NCI-H82 treated with DMSO at 0.1 percent for 48 hours (cell line): ENCODE results near the gene TECR.
"Not testable (repeated sequence)": the region's sequence is repeated elsewhere in the genome, so short reads cannot be mapped to it uniquely, and the experiment has no call there.

Experiments
- DNase-seq: peaks from one replicate; lab custom pipeline; 2025; ENCODE audit not compliant: unreplicated experiment; lab: John Stamatoyannopoulos, UW

TECR gene

DNA sequence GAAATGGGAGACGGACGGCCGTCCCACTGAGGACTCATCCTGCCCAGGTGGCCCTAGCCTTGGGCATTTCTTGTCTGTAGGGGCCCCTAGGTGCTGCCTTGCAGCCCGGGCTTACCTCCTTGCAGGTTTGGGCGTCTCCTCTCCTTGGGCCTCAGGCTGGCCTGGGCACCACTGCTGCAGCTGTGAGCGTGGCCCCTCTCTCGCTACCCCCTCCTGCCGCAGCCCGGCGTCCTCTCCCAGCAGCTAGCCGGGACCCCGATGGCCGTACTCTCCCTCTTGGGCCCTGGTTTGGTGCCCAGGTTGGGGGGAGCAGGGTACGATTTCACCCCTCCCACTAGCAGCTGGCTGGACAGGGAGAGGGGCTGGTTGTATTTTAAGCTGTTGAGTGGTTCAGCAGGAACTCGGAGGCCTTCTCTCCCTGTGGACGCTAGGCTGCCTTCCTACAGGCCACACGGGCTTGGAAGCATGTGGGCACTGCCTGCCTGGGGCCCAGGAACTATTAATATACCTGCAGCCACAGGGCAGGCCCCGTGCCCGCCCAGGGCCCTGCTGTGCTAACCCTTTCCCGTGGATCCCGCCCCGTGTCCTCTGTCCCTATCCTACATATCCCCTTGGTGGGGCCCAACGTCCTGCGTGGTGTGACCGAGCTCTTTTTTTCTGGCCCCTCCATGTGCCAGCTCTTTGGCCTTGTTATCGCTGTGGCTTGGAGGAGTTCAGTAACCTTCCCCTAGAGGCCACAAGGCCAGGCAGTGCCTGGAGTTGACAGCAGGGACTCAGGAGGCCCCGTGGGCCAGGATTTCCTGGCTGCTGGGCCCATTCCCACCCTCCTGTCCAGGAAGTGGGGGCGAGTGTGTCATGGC is 30.8 kb downstream of the TECR start:
- DNase-seq = no peak

DNA sequence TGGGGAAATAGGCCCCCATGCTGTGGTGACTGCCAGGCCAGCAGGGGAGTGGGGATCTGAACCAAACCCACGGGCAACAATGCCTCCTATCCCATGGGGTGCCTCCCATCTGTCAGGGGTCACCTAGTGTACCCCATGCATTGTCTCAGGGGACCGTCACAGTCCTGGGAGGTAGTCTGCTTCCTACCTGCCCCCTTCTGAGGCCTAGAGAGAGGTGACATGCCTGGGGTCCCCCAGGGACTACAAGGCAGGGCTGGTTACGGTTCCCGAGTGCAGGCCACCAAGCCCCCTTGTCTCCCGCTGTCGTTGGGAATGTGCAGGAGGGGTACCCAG is 31.3 kb downstream of the TECR start:
- DNase-seq = no peak

DNA sequence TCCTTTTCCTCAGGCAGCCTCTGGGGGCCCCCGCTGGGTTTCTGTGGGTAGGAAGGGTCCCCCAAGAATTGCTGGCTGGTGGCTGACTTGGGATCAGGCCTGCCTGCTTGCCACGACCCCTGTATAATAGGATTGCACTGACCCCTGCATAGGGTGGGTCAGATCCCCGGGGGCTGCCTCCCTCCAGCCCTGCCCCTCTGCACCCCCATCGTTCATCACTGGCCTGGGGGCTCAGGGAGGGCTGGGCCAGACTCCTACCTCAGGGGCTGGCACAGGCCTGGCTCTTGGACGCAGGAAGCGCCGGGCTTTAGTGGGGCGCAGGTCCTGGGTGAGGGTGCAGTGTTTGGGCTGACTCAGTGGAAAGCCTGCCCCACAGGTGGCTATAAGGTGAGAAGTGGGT is 31.9 kb downstream of the TECR start:
- no peak for DNase-seq

DNA sequence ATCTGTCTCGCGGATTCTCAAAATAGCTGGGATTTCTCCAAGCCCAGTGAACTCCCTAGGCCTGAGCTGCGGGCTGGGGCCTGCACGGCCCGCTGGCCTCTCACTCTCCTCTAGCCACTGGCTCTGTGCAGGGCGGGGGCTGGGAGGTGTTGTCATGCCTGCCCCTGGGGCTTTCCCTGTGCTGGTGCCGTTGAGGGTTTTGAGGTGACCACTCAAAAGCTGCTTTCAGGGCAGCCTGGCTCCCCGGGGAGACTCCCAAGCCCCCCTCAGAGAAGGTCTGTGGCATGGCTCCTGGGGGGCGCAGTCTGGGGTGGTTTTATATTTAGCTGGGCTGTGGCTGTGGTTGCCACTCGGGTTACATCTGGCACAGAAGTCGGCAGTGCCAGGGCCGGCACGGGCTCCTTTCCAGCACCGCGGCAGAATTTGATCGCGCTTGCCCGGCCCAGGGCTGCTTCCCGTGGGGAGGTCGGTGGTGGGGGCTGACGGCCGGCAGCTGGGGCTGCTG is 32.5 kb downstream of the TECR start:
- DNase-seq = no peak

DNA sequence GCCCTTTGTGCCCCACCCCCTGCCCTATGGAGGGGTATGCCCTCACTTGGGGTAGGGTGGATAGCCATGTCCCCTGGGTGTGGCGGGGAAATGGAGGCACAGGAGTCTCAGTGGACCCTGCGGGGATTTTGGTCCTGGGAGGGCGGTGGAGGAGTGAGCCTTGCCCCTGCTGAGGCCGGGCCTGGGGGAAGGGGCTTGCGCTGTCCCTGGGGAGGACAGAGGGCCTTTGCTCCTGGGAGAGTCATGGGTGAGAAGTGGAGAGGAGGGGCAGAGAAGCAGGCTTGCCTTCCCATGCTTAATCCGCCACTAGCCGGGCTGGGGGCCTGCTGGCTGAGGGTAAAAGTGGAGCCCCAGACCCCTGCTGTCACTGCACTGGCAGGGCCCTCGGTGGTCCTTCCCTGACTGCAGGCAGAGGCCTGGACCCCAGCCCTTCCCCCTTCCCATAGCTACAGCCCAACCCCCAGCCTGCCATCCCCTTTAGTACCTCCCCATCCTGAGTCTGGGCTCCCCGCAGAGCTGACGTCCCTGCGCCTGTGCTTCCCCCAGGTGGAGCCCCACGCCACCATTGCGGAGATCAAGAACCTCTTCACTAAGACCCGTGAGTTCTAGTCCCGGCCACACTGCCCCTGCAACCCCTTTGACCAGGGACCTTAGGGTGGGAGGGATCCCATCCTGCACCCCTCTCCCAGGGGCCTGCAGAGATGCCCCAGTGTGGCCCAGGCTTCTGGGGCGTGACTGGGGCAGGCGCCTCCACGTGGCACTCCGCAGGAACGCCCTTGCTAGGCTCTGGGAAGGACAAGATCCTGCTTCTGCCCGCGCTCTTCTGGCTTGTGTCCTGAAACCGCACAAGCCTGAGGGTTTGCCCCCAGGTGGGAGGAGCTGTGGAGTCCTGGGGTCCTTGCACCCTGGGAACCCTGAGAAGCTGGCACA is 33.5 kb downstream of the TECR start:
- DNase-seq = no peak

DNA sequence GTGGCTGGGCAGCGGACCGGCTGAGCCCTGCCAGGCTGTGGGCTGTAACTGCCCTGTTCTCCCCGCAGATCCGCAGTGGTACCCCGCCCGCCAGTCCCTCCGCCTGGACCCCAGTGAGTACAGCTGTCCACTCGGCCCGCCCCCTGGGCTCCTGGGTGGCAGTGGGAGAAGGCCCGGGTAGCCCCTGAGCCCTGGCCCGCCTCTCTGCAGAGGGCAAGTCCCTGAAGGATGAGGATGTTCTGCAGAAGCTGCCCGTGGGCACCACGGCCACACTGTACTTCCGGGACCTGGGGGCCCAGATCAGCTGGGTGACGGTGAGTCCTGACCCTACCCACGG is 34.2 kb downstream of the TECR start:
- no peak for DNase-seq

DNA sequence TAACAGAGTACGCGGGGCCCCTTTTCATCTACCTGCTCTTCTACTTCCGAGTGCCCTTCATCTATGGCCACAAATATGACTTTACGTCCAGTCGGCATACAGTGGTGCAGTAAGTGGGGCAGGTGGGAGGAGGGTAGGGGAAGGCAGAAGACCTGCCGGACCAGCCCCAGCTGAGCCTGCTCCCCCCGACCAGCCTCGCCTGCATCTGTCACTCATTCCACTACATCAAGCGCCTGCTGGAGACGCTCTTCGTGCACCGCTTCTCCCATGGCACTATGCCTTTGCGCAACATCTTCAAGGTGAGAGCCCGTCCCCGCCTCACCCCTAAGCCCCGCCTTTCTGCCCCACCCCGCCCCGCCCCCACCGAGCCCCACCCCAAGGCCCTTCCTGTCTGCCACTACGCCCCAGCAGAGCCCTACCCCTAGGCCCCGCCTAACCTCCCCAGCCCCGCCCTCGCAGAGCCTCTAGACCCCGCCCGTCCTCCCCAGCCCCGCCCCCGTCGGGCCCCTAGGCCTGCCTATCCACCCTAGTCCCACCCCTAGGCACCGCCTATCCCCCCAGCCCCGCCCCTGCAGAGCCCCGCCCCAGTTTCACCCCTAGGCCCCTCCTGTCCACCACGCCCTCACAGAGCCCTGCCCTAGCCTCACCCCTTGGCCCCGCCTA is 34.7 kb downstream of the TECR start:
- peak; percentile 84 for DNase-seq

DNA sequence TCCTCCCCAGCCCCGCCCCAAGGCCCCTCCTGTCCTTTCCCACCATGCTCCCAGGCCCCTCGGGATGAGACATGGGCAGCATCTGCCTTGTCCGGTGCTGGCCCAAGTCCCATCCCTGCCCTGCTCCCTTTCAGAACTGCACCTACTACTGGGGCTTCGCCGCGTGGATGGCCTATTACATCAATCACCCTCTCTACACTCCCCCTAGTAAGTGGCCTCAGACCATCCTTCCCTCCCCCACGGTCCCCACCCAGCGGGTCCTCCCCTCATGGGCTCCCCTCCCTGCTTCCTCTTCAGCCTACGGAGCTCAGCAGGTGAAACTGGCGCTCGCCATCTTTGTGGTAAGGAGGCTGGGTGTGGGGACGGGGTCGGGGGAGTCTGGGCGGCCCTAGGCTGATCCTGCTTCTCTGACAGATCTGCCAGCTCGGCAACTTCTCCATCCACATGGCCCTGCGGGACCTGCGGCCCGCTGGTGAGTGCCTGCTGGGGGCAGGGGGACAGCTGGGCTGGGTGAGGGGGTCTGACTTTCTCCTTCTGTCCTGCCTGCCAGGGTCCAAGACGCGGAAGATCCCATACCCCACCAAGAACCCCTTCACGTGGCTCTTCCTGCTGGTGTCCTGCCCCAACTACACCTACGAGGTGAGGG is 35.4 kb downstream of the TECR start:
- not testable (repeated sequence) for DNase-seq

DNA sequence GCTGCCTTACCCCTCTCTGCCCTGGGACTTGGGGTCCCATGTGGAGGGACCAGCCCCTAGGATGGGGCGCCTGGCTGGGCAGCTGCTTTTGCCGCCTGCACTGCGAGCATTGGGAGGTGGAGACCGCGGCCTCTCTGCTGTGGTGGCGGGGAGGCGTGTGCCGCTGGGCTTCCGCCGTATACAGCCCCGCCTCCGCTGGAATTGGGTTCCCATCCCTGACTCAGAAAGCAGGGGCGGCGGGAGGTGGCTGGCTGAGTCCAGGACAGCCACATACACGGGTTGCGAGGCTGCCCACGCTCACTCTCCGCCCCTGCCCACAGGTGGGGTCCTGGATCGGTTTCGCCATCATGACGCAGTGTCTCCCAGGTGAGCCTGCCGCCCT is 35.9 kb downstream of the TECR start:
- DNase-seq = no peak

DNA sequence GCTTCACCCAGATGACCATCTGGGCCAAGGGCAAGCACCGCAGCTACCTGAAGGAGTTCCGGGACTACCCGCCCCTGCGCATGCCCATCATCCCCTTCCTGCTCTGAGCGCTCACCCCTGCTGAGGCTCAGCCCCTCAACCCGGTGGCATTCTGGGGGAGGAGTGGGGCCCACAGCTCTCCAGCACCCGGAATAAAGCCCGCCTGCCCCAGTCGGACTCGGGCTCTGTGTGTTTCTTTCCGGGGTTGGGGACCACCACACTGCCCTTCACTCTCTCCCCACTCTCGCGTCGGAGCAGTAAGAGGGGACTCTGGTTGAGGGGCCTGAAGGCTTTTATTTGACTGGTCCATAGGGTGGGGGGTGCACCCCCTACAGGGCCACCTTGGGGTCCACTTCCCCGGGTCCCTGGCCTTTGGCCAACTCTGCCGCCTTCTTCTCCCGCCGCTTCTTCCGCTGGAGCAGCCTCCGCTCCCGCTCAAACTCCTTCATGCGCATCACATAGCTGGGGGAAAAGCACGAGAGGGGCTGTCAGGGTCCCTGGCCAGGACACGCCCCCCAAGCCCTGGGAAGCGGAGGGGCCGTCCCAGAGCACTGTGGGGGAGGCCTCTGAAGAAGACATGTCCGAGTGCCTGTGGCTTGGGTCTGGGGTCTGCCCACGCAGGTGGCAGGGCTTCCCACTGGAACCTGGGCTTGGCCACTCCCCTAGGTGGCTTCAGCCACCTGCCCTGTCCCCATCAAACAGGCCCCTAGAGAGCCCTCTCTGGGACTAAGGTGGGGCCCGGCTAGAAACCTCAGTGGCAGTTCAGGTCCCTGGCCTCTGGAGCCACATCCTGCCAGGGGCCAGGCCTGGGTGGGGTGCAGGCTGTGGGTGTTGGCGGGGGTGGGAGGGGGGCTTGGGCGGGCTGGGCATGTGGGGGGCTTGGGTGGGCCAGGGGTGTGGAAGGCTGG is 36.6 kb downstream of the TECR start:
- DNase-seq = no peak

DNA sequence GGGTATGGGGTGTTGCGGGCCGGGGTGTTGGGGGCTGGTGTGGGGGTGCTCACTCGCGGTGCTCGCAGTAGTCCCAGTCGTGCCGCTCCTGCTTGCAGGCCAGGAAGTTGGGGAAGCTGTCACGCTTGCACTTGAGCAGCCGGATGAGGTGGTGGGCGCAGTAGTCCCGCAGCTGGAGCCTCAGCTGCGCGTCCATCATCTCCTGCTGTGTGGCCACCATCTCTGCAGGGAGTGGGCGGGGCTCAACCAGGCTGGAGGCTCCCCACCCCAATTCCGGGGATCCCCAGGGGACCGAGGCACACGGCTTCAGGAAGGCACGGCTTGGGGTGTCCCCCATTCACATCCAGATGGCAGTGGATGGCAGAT is 37.3 kb downstream of the TECR start:
- no peak for DNase-seq

DNA sequence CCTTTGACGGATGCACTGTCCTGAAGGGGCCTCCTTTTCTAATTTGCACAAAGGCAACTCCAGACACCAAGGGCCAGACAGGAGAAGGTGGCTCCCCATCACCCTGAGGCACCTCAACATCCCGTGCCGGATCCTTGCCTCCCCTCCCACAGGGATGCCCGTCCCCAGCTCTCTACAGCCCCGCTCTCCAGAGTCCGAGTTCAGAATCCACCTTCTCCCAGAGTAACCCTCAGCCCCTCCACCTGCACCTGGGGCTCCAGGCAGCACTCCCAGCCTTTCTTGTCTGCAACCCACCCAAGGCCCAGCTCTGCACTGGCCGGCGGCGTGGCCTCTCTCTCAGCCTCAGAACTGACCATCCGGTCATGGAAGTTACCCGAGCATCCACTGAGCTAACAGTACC is 37.7 kb downstream of the TECR start:
- DNase-seq = no peak

DNA sequence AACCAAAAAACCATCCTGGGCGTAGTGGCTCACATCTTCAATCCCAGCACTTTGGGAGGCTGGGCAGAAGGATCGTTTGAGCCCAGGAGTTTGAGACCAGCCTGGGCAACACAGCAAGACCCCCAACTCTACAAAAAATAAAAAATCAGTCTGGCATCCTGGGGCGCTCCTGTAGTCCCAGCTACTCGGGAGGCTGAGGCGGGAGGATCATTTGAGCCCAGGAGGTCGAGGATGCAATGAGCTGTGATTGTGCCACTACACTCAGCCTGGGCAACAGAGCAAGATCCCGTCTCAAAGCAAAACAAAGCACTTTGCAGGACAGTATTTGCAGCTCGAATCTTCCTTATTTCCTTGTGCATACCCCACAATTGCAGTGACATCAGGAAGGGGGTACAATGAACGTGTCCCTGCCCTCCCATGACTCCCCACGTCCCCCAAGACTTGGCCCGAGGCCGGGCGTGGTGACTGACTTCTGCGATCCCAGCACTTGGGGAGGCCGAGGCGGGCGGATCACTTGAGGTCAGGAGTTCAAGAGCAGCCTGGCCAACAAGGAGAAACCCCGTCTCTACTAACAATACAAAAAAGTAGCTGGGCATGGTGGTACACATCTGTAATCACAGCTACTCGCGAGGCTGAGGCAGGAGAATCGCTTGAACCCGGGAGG is 41.6 kb downstream of the TECR start:
- DNase-seq = no peak

DNA sequence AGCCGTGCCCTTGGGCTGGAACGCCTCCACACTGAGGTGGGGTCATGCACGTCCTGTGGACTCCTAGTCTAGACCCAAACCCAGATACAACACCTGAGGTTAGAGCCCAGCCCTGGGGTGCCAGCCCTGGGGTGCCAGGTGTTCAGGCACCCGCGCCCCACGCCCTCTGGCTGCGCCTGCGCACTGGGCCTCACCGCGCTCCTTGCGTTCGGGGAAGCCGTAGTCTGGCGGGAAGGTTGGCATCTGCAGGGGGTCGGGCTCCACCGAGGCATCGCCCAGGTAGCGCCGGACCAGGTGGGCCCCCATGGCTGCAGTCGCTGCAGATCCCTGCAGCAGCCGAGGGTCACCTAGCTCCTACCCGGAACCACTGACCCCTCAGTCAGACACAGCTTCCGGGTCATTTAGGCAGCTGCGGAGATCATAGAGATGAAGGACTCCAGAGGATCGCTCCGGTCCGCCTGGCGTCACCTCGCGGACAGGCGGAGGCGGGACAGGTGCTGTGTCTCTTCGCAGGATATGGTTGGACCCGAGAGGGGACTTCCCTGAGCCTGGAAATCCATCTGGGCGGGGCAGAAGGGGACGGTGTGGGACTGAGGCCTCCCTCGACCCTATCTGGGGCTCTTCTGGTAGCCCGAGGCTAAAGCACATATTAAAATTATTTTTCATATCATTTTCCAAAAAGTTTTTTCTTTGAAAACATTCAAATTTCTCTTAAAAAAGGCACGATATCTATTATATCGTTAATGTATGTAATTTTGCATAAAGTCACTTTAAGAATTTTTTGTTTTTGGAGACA is 42.5 kb downstream of the TECR start, which contains the start of gene NDUFB7:
Gene NDUFB7, minus strand, starts transcription at position 372 of the 796 bp plus-strand sequence. Its CDS starts 66 bp downstream, at position 306.
- DNase-seq = peak; percentile 92

DNA sequence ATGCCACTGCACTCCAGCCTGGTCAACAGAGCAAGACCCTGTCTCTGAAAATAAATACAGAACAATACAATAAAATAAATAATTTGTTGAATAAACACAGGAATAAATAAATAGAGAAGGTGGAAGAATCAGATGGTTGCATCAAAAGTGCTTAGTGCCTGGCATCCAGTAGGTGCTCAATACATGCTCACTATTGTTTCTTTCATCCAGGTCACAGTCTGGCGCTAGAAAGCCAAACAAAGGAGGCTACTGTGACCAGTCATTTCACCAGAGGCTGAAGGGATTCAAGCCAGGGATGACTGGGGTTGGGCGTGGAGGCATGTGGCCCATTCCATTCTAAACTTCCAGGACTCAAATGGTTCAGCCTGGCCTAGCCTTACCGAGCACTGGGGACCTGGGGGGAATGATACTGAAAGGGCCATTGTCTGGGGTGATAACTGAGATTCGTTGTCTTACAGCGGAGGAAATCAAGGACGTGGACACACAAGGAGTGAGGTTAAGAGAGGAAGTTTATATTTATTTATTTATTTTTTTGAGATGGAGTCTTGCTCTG is 46.1 kb downstream of the TECR start:
- no peak for DNase-seq

DNA sequence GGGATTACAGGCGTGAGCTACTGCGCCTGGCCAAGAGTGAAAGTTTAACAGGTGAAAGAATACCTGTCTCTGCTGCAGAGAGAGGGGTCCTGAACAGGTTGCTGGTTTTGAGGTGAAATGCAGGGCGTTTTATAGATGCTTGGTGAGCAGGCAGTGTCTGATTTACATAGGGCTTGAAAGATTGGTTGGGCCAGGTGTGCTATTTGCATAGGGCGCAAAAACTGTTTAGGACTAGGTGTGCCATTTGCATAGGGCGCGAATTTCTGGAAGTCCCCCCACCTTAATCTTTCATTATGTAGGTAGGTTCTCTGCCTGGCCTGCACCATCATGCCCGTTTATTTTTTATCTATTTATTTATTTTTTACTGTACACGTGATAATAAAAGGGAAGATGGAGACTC is 47.0 kb downstream of the TECR start:
- DNase-seq = no peak

DNA sequence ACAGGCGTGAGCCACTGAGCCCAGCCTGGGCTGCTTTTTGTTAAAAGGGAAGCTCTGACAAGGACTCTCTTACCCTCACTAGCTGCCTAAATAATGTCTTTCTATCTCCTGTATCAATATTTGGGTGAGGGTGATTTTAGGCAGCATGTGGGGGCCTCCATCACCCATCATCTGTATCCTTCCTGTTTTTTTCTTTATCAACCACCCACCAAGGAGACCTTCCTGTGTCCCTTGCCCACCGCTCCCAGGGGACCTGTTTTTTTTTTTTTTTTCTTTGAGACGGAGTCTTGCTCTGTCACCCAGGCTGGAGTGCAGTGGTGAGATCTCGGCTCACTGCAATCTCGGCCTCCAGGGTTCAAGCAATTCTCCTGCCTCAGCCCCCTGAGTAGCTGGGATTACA is 47.9 kb downstream of the TECR start:
- DNase-seq = no peak

DNA sequence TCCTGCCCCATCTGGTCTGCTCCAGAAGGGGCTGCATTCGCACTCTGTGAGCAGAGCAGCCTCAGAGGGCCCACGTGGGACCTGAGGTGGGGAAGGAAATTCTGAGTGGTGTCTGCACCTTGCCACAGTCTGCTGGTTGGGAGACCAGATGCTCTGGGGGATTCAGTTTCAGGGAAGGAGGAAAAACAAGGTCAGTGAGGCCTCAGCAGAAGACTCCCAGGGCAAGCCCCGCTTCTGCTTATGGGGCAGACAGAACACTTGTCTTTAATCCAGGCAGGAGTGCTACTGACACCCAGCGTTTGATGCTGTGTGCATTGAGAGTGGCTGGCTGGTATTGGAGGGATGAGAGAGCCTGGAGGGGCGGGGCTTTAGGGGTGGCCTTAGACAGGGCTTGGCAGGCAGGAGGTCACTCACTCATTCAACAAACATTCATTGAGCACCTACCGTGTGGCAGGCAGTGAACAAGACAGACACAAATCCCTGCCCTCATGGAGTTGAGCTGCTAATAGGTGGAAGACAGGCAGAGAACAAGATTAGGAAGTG is 48.6 kb downstream of the TECR start:
- DNase-seq = peak; percentile 59
